T-cell (primary cell): ENCODE results near the gene DOHH. TPM values are rescaled to one million over a fixed set of nuclear protein-coding genes. Genes with fewer than 3 reads are reported as not detected.
A peak's percentile ranks its signal among the peaks of the same experiment; 100 is the strongest.

Experiments
- ATAC-seq, 4 experiments: fragments of 200-7000 bp in 3 of 4; fragments of 150-1000 bp in 1 of 4; cut with Tn5 transposase; replicated peaks in 1 of 4; 1 replicate in 3 of 4; 2 replicates in 1 of 4; pipeline ENCODE4 v1.10.0; 2021; ENCODE audit warnings: moderate library complexity in 3 of 4, mild to moderate bottlenecking in 2 of 4, moderate number of reproducible peaks in 1 of 4
- CTCF ChIA-PET, 2 donors: fragments of 300-600 bp; sonication (Branson Sonifier 250); formaldehyde crosslinking; loops; one replicate each; lab custom pipeline; 2022; ENCODE audit warnings: antibody characterized with exemption in 2 of 2; lab: Charles Lee
- POLR2A ChIA-PET, 2 donors: fragments of 300-600 bp; sonication (Branson Sonifier 250); formaldehyde crosslinking; loops; one replicate each; lab custom pipeline; 2022; ENCODE audit warnings: antibody characterized with exemption in 2 of 2; lab: Charles Lee
- DNase-seq, 35 experiments: peaks; one replicate each; pipeline versions ENCODE4 v3.0.0 to v3.0.0-alpha.2; 2013 to 2023
- H3K27ac ChIP-seq: one replicate; pipeline ENCODE4 v1.5.1; 2013; ENCODE audit warnings: low read length
- H3K27me3 ChIP-seq, 2 experiments: replicated peaks in 1 of 2; 1 replicate in 1 of 2; 2 replicates in 1 of 2; pipeline versions ENCODE4 v1.6.1 to v1.7.0; 2013; ENCODE audit warnings: low read length in 1 of 2, mixed read lengths in 1 of 2; ENCODE audit not compliant: control insufficient read depth in 2 of 2, insufficient read depth in 2 of 2; ENCODE audit errors: extremely low read depth in 1 of 2
- H3K36me3 ChIP-seq, 2 donors: 1 replicate in 1 of 2; 2 replicates in 1 of 2; pipeline versions ENCODE4 v1.6.1 to v1.7.0; 2013; ENCODE audit warnings: low read length in 1 of 2; ENCODE audit not compliant: control insufficient read depth in 2 of 2, insufficient read depth in 1 of 2; ENCODE audit errors: extremely low read depth in 1 of 2
- H3K4me1 ChIP-seq, 2 experiments: 1 replicate in 1 of 2; 2 replicates in 1 of 2; pipeline versions ENCODE4 v1.6.1 to v1.7.0; 2013; ENCODE audit warnings: low read length in 2 of 2, mixed read lengths in 1 of 2; ENCODE audit not compliant: insufficient read depth in 2 of 2, control insufficient read depth in 1 of 2; ENCODE audit errors: extremely low read depth in 1 of 2
- H3K4me3 ChIP-seq, 2 donors: 1 replicate in 1 of 2; 2 replicates in 1 of 2; pipeline versions ENCODE4 v1.5.1 to v1.7.0; 2013; ENCODE audit warnings: mild to moderate bottlenecking in 2 of 2, low read length in 1 of 2, moderate library complexity in 1 of 2; ENCODE audit not compliant: control insufficient read depth in 1 of 2; ENCODE audit errors: extremely low read depth in 1 of 2
- H3K9me3 ChIP-seq: 2 replicates; pipeline ENCODE4 v1.7.0; 2013
- H3K27ac Mint-ChIP-seq, 2 donors: one replicate each; pipeline ENCODE4 v1.8.0; 2020 to 2021; ENCODE audit warnings: mild to moderate bottlenecking in 2 of 2, mixed read lengths in 2 of 2
- H3K27me3 Mint-ChIP-seq, 2 donors: one replicate each; pipeline ENCODE4 v1.8.0; 2021 to 2022; ENCODE audit warnings: mixed read lengths in 2 of 2
- H3K36me3 Mint-ChIP-seq: one replicate; pipeline ENCODE4 v1.8.0; 2021; ENCODE audit warnings: mixed read lengths
- H3K4me1 Mint-ChIP-seq, 3 donors: one replicate each; pipeline ENCODE4 v1.8.0; 2020 to 2022; ENCODE audit warnings: mixed read lengths in 3 of 3, mild to moderate bottlenecking in 1 of 3
- H3K4me3 Mint-ChIP-seq, 3 donors: one replicate each; pipeline ENCODE4 v1.8.0; 2020 to 2022; ENCODE audit warnings: mild to moderate bottlenecking in 3 of 3, mixed read lengths in 3 of 3, moderate library complexity in 3 of 3
- H3K9me3 Mint-ChIP-seq, 3 donors: one replicate each; pipeline ENCODE4 v1.8.0; 2020 to 2022; ENCODE audit warnings: mixed read lengths in 3 of 3
- WGBS: methylation state at CpG from one replicate; pipeline ENCODE4 v1.1.5; 2013; ENCODE audit warnings: missing lambda C conversion rate; ENCODE audit not compliant: insufficient coverage; 5-methylcytosine and 5-hydroxymethylcytosine counted together
- total RNA-seq, 35 experiments: library from RNA in 6 of 35; stranded (reverse) in 6 of 35; fragments of 120-200 nt in 1 of 35; gene quantifications; one replicate each; pipeline versions ENCODE4 v1.2.1 to v1.2.4 and lab custom pipeline; 2013 to 2026

Gene DOHH
- total RNA-seq, 5 donors from 2014 or later (not counting 1 experiment from before 2014, with no cell fraction given): 5.0 to 12.3 (median 11.1) TPM

- WGBS: 76% methylated on average over 10 of the region's 10 CpGs
- H3K4me1 Mint-ChIP-seq: peaks cover 9 to 10% (median 10%) of the 10 kb centered on the region in 3 donors
- ATAC-seq: peak in 2 of 4 experiments; percentile 5 to 13
These were observed 45.2 kb upstream of the DOHH start for GRCh38 chr19:3545669-3546034.

GRCh38 chr19:3544742-3545668 is 44.5 kb upstream of the DOHH start:
- peaks cover 0 to 15% of the 10 kb centered on the region in 2 experiments for H3K4me1 ChIP-seq
- H3K27me3 Mint-ChIP-seq: no peaks in the 10 kb centered on the region
- POLR2A ChIA-PET: interaction anchor here in 1 of 2 donors (1.0 kb wide), 1 partner anchor 12 kb away, joined by 3 read pairs; no protein-coding TSS in a partner anchor
- H3K4me3 Mint-ChIP-seq: no peak overlapping the region
- H3K4me3 ChIP-seq: no peak overlapping the region
- peak; percentile 29 to 83 (median 69) for DNase-seq
- H3K9me3 ChIP-seq: no peaks in the 10 kb centered on the region
- H3K4me1 Mint-ChIP-seq: peaks cover 9 to 10% (median 10%) of the 10 kb centered on the region in 3 donors
- peaks cover 10 to 44% of the 10 kb centered on the region in 2 donors for H3K36me3 ChIP-seq
- CTCF ChIA-PET: interaction anchor here (0.6 to 1.3 kb wide), 3 partner anchors 12 to 46 kb away, joined by 3 to 5 read pairs (median 4); no protein-coding TSS in a partner anchor
- no peak overlapping the region for H3K27ac ChIP-seq
- H3K27me3 ChIP-seq: no peaks in the 10 kb centered on the region
- peak overlapping the region; percentile 8 to 48 for H3K27ac Mint-ChIP-seq
- WGBS: 63% methylated on average over 26 of the region's 30 CpGs
- peak; percentile 62 to 73 (median 70) for ATAC-seq
- no peaks in the 10 kb centered on the region for H3K9me3 Mint-ChIP-seq
- H3K36me3 Mint-ChIP-seq: peaks cover 4% of the 10 kb centered on the region

More at GRCh38 chr19:3545669-3546034, 45.2 kb upstream of the DOHH start:
- peak overlapping the region in 1 of 2 donors; percentile 49 for H3K27ac Mint-ChIP-seq
- no peaks in the 10 kb centered on the region for H3K27me3 ChIP-seq
- H3K27ac ChIP-seq: no peak overlapping the region
- peaks cover 0 to 15% of the 10 kb centered on the region in 2 experiments for H3K4me1 ChIP-seq
- no peak for DNase-seq
- no peaks in the 10 kb centered on the region for H3K9me3 Mint-ChIP-seq
- H3K36me3 ChIP-seq: peaks cover 10 to 46% of the 10 kb centered on the region in 2 donors
- no peak overlapping the region for H3K4me3 ChIP-seq
- CTCF ChIA-PET: interaction anchor here (0.8 to 1.3 kb wide), 2 partner anchors 11 to 46 kb away, joined by 3 to 5 read pairs; no protein-coding TSS in a partner anchor
- no peak overlapping the region for H3K4me3 Mint-ChIP-seq
- no peaks in the 10 kb centered on the region for H3K27me3 Mint-ChIP-seq
- H3K9me3 ChIP-seq: no peaks in the 10 kb centered on the region
- POLR2A ChIA-PET: no interaction called here
- H3K36me3 Mint-ChIP-seq: peaks cover 4% of the 10 kb centered on the region

DNA sequence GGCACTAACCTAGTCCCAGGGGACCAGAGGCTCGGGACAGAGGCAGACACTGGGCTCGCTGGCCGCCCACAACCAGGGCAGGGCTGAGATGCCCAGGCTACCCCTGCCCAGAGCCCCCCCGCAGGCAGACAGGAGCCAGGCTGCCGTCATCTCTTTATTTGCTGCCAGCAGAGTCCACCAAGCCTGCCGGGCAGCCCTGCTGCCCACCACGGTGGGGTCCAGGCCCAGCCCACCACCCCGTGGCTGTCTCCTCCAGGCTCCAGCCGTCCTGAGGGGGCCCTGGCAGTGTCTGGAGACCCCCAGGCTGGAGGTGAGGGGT is 43.5 kb upstream of the DOHH start:
- H3K27ac ChIP-seq: no peak overlapping the region
- Mint-ChIP-seq H3K27ac (no peak overlapping the region), H3K36me3 (peaks cover 11% of the 10 kb centered on the region), H3K9me3 (peaks cover 0 to 3% (median 0%) of the 10 kb centered on the region in 3 donors), H3K4me1 (peaks cover 9 to 10% (median 9%) of the 10 kb centered on the region in 3 donors), H3K4me3 (no peak overlapping the region), H3K27me3 (no peaks in the 10 kb centered on the region)
- CTCF ChIA-PET: no interaction called here
- peaks cover 10 to 42% of the 10 kb centered on the region in 2 donors for H3K36me3 ChIP-seq
- H3K27me3 ChIP-seq: no peaks in the 10 kb centered on the region
- H3K4me1 ChIP-seq: peaks cover 0 to 15% of the 10 kb centered on the region in 2 experiments
- DNase-seq (no peak), ATAC-seq (no peak)
- no peaks in the 10 kb centered on the region for H3K9me3 ChIP-seq
- 94% methylated on average over 9 of the region's 9 CpGs for WGBS
- H3K4me3 ChIP-seq: no peak overlapping the region
- POLR2A ChIA-PET: interaction anchor here in 1 of 2 donors (1.0 kb wide), 1 partner anchor 13 kb away, joined by 3 read pairs; no protein-coding TSS in a partner anchor

DNA sequence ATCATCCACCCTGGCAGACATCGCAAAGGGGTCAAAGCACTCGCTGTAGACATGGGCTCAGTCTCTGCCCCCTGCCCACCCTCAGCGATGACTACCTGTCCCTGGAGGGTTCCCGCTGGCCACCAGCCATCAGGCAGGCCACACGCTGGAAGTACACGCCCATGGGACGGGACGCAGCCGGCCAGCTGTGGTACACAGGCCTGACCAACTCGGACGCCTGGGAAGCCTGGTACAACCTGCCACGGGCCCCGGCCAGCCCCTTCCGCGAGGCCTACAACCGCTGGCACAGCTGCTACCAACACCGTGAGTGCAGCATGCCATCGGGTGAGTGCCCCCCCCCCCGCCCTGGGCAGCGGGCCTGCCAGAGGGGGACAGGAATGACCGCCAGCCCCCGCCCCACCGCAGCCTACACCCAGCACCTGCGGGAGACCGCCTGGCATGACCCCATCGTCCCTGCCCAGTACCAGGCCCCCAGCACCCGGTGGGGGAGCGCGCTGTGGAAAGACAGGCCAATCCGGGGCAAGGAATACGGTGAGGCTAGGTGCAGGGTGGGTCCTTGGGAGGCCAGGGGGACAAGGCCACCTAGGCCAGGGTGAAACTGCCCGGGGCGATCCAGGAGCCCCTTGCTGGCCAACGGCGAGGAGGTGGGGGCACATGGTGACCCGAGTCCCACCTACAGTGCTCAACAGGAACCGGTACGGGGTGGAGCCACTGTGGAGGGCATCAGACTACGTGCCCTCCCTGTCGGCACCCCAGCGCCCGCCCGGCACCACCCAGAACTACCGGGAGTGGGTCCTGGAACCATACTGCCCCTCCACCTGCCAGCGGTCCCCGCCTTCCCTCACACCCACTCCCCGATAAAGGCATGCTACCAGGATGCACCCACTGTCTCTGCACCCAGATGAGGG is 42.9 kb upstream of the DOHH start:
- H3K4me3 ChIP-seq: no peak overlapping the region
- ChIA-PET POLR2A (no interaction called here), CTCF (no interaction called here)
- peaks cover 13% of the 10 kb centered on the region for H3K36me3 Mint-ChIP-seq
- peaks cover 0 to 3% (median 0%) of the 10 kb centered on the region in 3 donors for H3K9me3 Mint-ChIP-seq
- peaks cover 5 to 37% of the 10 kb centered on the region in 2 donors for H3K36me3 ChIP-seq
- peaks cover 0 to 15% of the 10 kb centered on the region in 2 experiments for H3K4me1 ChIP-seq
- ATAC-seq (no peak), DNase-seq (no peak)
- no peaks in the 10 kb centered on the region for H3K9me3 ChIP-seq
- H3K27ac ChIP-seq: no peak overlapping the region
- H3K27me3 Mint-ChIP-seq: no peaks in the 10 kb centered on the region
- WGBS: 94% methylated on average over 41 of the region's 47 CpGs
- no peaks in the 10 kb centered on the region for H3K27me3 ChIP-seq
- H3K27ac Mint-ChIP-seq: no peak overlapping the region
- peaks cover 9 to 10% (median 9%) of the 10 kb centered on the region in 3 donors for H3K4me1 Mint-ChIP-seq
- H3K4me3 Mint-ChIP-seq: no peak overlapping the region

GRCh38 chr19:3539756-3540118 is 39.3 kb upstream of the DOHH start:
- ChIA-PET POLR2A (no interaction called here), CTCF (interaction anchor here in 1 of 2 donors (0.7 kb wide), 1 partner anchor 57 kb away, joined by 12 read pairs; no protein-coding TSS in a partner anchor)
- DNase-seq (no peak), ATAC-seq (no peak)
- Mint-ChIP-seq H3K36me3 (peaks cover 16% of the 10 kb centered on the region), H3K9me3 (peaks cover 0 to 3% (median 0%) of the 10 kb centered on the region in 3 donors), H3K4me1 (no peaks in the 10 kb centered on the region), H3K4me3 (no peak overlapping the region), H3K27ac (no peak overlapping the region), H3K27me3 (no peaks in the 10 kb centered on the region)
- peaks cover 9 to 30% of the 10 kb centered on the region in 2 donors for H3K36me3 ChIP-seq
- no peaks in the 10 kb centered on the region for H3K27me3 ChIP-seq
- no peak overlapping the region for H3K4me3 ChIP-seq
- peaks cover 0 to 1% of the 10 kb centered on the region in 2 experiments for H3K4me1 ChIP-seq
- H3K27ac ChIP-seq: no peak overlapping the region
- no peaks in the 10 kb centered on the region for H3K9me3 ChIP-seq
- WGBS: no CpG with 5 or more reads among the region's 1 CpG
